ENCODE data around the gene FBXL14.

DNA sequence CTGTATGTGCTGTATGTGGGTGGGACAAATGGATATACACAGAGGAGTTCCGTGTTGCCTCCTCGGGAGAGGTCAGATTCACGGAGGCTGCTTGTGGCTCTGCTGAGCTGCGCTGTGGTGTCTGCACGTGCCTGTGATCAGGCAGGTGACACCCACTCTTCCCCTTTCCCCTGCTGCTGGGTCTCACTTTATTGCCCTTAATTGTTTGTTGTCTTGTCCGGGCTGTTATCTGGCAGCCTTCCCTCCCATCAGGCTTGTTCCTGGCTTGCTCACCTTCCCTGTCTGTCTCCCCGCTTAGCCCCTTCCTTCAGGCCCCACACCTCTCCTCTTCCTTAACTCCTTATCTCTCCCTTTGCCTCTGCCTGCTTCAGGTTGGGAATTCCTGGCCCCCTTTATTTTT, 48.1 kb upstream of the FBXL14 start:
- TF ChIP-seq CTCF (IDR thresholded peaks at IDR 0.05) (no peak), ZFX (IDR thresholded peaks at IDR 0.05; ENCODE audit: borderline replicate concordance) (no peak)

All from 22Rv1 (cell line).